Kasumi-1 (cell line): ENCODE results near the gene SPNS1.

Experiments
- DNase-seq, 2 experiments: peaks; one replicate each; lab custom pipeline; 2025; lab: John Stamatoyannopoulos, UW

The SPNS1 gene

GRCh38 chr16:29025735-29026134 lies 51.2 kb downstream of the SPNS1 start:
- no peak for DNase-seq

- no peak for DNase-seq
Measured at GRCh38 chr16:29028457-29029167, 54.0 kb downstream of the SPNS1 start.

- DNase-seq = peak; percentile 38 to 57
Measured at GRCh38 chr16:29029168-29029994, 54.8 kb downstream of the SPNS1 start.

GRCh38 chr16:29030086-29030840 lies 55.7 kb downstream of the SPNS1 start:
- DNase-seq = no peak
